ENCODE data around the gene DIO3. TPM values are rescaled to one million over a fixed set of nuclear protein-coding genes. Genes with fewer than 3 reads are reported as not detected.

Gene DIO3
- total RNA-seq, 1 donor from 2014 or later, result not detected

DNA sequence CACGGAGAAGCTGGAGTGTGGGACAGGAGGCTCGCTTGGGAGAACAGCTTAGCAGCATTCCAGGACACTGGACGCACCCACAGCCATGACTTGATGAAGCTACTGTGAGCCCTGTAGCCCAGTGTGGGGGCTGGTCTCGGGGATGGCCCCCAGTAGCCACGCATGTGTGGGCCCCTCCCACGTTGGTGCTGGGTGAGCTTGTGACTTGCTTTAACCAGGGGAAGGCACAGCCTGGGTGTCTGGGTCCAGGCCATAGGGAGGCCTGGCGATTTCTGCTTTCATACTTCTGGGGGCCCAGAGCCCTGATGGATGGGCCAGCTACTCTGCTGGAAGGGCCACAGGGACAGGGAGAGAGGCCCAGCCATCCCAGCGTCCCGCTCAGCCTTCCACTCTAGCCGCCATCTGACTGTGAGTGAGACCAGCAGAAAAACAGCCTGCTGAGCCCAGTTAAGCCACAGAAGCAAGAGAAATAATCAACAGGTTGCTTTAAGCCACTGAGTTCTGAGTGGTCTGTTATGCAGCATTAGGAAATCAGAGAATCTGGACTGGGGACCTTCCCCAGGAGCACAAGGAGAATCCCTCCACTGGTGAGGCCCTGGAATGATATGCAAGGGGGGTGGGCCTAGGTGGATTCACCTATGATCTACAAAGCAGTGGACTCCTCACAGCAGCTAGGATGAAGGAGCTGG is 16.1 kb downstream of the DIO3 start:
- peaks cover 83% of the 10 kb centered on the region for H3K27me3 ChIP-seq (ENCODE audit: low read depth)
- intact Hi-C loops (cut with micrococcal nuclease), result no loop called here
- no peak for DNase-seq

DNA sequence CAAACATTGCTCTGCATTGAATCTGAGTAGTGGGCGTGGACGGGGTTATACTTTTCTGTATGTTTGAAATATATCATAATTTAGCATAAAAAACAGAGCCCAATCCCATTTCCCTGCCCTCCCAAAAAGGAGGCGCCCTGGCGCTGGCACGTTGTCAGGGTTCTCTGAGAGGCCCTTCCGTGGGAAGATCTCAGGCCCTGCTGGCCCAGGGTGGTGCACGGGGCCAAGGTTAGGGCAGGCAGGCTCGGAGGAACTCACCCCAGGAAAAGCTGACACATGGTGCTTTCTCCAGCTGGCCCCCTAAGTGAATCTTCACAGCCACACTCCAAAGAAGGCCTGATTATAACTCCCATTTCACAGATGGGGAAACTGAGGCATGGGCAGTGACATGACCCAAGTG is 17.2 kb downstream of the DIO3 start:
- TF ChIP-seq, protein P1, sequence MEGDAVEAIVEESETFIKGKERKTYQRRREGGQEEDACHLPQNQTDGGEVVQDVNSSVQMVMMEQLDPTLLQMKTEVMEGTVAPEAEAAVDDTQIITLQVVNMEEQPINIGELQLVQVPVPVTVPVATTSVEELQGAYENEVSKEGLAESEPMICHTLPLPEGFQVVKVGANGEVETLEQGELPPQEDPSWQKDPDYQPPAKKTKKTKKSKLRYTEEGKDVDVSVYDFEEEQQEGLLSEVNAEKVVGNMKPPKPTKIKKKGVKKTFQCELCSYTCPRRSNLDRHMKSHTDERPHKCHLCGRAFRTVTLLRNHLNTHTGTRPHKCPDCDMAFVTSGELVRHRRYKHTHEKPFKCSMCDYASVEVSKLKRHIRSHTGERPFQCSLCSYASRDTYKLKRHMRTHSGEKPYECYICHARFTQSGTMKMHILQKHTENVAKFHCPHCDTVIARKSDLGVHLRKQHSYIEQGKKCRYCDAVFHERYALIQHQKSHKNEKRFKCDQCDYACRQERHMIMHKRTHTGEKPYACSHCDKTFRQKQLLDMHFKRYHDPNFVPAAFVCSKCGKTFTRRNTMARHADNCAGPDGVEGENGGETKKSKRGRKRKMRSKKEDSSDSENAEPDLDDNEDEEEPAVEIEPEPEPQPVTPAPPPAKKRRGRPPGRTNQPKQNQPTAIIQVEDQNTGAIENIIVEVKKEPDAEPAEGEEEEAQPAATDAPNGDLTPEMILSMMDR (IDR thresholded peaks at IDR 0.05; ENCODE audit: borderline replicate concordance), result no peak
- H3K36me3 ChIP-seq, result no peaks in the 10 kb centered on the region
- no peak overlapping the region for H3K27ac ChIP-seq (replicated peaks)
- H3K4me3 ChIP-seq, result no peak overlapping the region
- intact Hi-C loops (cut with micrococcal nuclease), result no loop called here
- no peaks in the 10 kb centered on the region for H3K4me1 ChIP-seq
- peaks cover 73% of the 10 kb centered on the region for H3K27me3 ChIP-seq (ENCODE audit: low read depth)
- H3K9me3 ChIP-seq (replicated peaks), result no peaks in the 10 kb centered on the region
- no peak for DNase-seq

More for the DNA sequence above, 16.1 kb downstream of the DIO3 start:
- Histone ChIP-seq H3K27ac (replicated peaks) (no peak overlapping the region), H3K9me3 (replicated peaks) (no peaks in the 10 kb centered on the region), H3K4me1 (no peaks in the 10 kb centered on the region), H3K36me3 (no peaks in the 10 kb centered on the region), H3K4me3 (no peak overlapping the region)
- TF ChIP-seq, protein P1 (IDR thresholded peaks at IDR 0.05; ENCODE audit: borderline replicate concordance), result no peak

DNA sequence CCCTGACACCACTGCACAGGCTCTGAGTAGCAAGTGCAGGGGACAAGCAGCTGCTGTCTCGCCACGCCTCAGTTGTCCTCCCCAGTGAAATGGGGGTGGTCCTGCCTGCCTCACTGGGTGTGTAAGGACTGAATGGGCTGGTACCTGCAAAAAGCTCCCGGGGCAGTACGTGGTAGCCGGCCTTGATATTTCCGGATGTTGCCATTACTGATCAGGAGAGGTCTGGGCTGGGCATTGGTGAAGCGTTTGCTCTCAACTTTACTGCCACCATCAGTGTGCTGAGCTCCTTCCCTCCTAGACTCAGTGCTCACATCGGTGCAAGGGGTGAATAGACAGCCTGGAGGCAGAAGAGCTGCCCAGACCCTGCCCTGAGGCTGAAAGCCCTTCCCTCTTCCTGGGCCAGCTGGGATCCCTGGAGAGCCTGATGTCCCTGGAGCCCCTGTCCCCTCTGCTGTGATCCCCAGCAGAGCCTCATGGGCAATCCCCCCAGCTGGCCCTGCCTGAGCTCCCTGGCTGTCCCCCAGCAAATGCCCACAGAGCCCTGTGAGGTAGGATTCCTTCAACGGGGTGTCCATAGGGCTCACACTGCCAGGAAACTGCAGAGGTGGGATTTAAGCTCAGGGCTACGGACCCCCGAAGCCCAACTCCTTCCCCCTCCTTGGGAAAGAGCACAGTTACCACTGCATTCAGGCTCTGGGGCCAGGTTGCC is 18.2 kb downstream of the DIO3 start:
- H3K27ac ChIP-seq (replicated peaks), result no peak overlapping the region
- no peaks in the 10 kb centered on the region for H3K36me3 ChIP-seq
- intact Hi-C loops (cut with micrococcal nuclease), result no loop called here
- no peak for DNase-seq
- H3K27me3 ChIP-seq (ENCODE audit: low read depth), result peaks cover 67% of the 10 kb centered on the region
- H3K9me3 ChIP-seq (replicated peaks), result no peaks in the 10 kb centered on the region
- TF ChIP-seq, protein P1 (IDR thresholded peaks at IDR 0.05; ENCODE audit: borderline replicate concordance), result no peak
- H3K4me1 ChIP-seq, result no peaks in the 10 kb centered on the region
- H3K4me3 ChIP-seq, result no peak overlapping the region

DNA sequence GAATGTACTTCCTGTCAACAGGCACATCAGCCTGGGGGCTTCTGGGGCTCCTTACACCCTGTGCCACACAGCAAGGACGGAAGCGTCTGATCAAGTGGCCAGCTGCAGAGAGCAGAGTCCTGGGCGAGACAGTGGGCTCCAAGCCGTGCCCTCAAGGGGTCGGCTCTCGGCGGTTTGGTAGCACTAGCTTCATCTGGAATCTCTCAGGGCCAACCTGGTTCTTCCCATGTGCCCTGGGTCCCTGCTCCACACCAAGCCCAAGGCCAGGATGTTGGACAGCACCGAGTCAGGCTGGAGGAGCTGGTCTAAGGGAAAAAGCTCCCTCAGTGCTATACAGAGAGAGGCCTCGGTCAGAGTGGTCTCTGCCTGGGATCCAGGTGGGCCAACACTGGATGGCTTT is 20.5 kb downstream of the DIO3 start:
- Histone ChIP-seq H3K4me1 (no peaks in the 10 kb centered on the region), H3K4me3 (no peak overlapping the region), H3K9me3 (replicated peaks) (no peaks in the 10 kb centered on the region), H3K27ac (replicated peaks) (no peak overlapping the region), H3K36me3 (no peaks in the 10 kb centered on the region), H3K27me3 (ENCODE audit: low read depth) (peaks cover 67% of the 10 kb centered on the region)
- DNase-seq, result no peak
- intact Hi-C loops (cut with micrococcal nuclease), result no loop called here
- TF ChIP-seq, protein P1 (IDR thresholded peaks at IDR 0.05; ENCODE audit: borderline replicate concordance), result no peak

DNA sequence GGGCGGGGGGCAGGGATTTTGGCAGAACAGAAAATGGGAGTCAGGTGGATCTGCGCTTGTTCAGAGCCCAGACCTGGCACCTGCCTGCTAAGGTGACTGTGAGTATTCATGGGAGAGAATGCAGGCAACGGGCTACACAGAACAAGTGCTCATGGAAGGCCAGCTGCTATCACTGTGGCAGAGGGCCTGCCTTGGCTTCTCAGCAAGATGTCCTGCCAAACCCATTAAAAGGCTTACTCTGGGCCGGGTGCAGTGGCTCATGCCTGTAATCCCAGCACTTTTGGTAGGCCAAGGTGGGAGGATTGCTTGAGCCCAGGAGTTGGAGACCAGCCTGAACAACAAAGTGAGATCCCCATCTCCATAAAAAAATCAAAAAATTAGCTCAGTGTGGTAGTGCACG is 21.0 kb downstream of the DIO3 start:
- H3K4me3 ChIP-seq, result no peak overlapping the region
- intact Hi-C loops (cut with micrococcal nuclease), result no loop called here
- H3K36me3 ChIP-seq, result no peaks in the 10 kb centered on the region
- H3K27ac ChIP-seq (replicated peaks), result no peak overlapping the region
- TF ChIP-seq, protein P1 (IDR thresholded peaks at IDR 0.05; ENCODE audit: borderline replicate concordance), result no peak
- H3K4me1 ChIP-seq, result no peaks in the 10 kb centered on the region
- DNase-seq, result peak; percentile 14
- peaks cover 67% of the 10 kb centered on the region for H3K27me3 ChIP-seq (ENCODE audit: low read depth)
- H3K9me3 ChIP-seq (replicated peaks), result no peaks in the 10 kb centered on the region

Data from left ventricle myocardium inferior (tissue), 1 donor.